Endothelial cell of umbilical vein (primary cell): ENCODE results near the gene GMCL2. TPM values are rescaled to one million over a fixed set of nuclear protein-coding genes. Genes with fewer than 3 reads are reported as not detected.

Experiments used
- BruUV-seq: library from RNA; stranded (reverse); fragments of 400-500 nt; replicated peaks from 2 replicates; lab custom pipeline; 2021; lab: Mats Ljungman, UMichigan
- CTCF ChIA-PET: fragments of 300-600, 350-600 bp; sonication (Branson Sonifier 250); formaldehyde crosslinking; loops from one replicate; lab custom pipeline; 2021; ENCODE audit warnings: antibody characterized with exemption, inconsistent platforms; lab: Charles Lee
- POLR2A ChIA-PET: fragments of 300-600, 350-600 bp; sonication (Branson Sonifier 250); formaldehyde crosslinking; loops from one replicate; lab custom pipeline; 2021; ENCODE audit warnings: antibody characterized with exemption, inconsistent platforms; lab: Charles Lee
- DNase-seq: peaks from one replicate; pipeline ENCODE4 v3.0.0-alpha.2; 2011; ENCODE audit warnings: low read depth, low spot score
- FAIRE-seq: peaks from 2 replicates; lab custom pipeline; 2011; peaks lifted over from hg19 to GRCh38; lab: Jason Lieb, UNC
- H2AFZ ChIP-seq: 2 replicates; pipeline ENCODE4 v1.6.0; 2012; ENCODE audit warnings: low read depth, low read length, control low read depth, inconsistent platforms
- H3K27ac ChIP-seq: 2 replicates; pipeline ENCODE4 v1.5.1; 2011; ENCODE audit warnings: low read depth, mild to moderate bottlenecking, control low read depth, low read length, moderate library complexity; ENCODE audit not compliant: insufficient read depth
- H3K27me3 ChIP-seq, 2 experiments: 2 replicates each; pipeline versions ENCODE4 v1.6.0 to v1.6.1; 2011; ENCODE audit warnings: low read length in 2 of 2, mixed read lengths in 1 of 2; ENCODE audit not compliant: control insufficient read depth in 2 of 2, insufficient read depth in 2 of 2
- H3K36me3 ChIP-seq, 2 experiments: 2 replicates in 1 of 2; 3 replicates in 1 of 2; pipeline ENCODE4 v1.5.1; 2011; ENCODE audit warnings: low read length in 2 of 2, mild to moderate bottlenecking in 1 of 2, moderate library complexity in 1 of 2; ENCODE audit not compliant: control insufficient read depth in 2 of 2, insufficient read depth in 2 of 2; ENCODE audit errors: extremely low read depth in 1 of 2
- H3K4me1 ChIP-seq: 3 replicates; pipeline ENCODE4 v1.5.1; 2011; ENCODE audit warnings: mild to moderate bottlenecking, low read length; ENCODE audit not compliant: control insufficient read depth, insufficient read depth; ENCODE audit errors: extremely low read depth
- H3K4me2 ChIP-seq: 2 replicates; pipeline ENCODE4 v1.6.1; 2011; ENCODE audit warnings: low read length, control low read depth, mixed read lengths; ENCODE audit not compliant: insufficient read depth
- H3K4me3 ChIP-seq, 3 experiments: fragments of 200-600 bp in 1 of 3; sonication (generic), shearing (Covaris generic) in 1 of 3; replicated peaks in 1 of 3; 2 replicates each; pipeline ENCODE4 v1.5.1; 2011 to 2016; ENCODE audit warnings: control low read depth in 3 of 3, low read length in 3 of 3, mild to moderate bottlenecking in 2 of 3, inconsistent platforms in 1 of 3, low read depth in 1 of 3, moderate library complexity in 1 of 3; ENCODE audit not compliant: insufficient read depth in 1 of 3
- H3K79me2 ChIP-seq: 2 replicates; pipeline ENCODE4 v1.6.0; 2012; ENCODE audit warnings: low read length, inconsistent platforms; ENCODE audit not compliant: control insufficient read depth, insufficient read depth
- H3K9ac ChIP-seq: replicated peaks from 2 replicates; pipeline ENCODE3; 2011; ENCODE audit warnings: low read length, control low read depth; ENCODE audit not compliant: insufficient read depth; ENCODE audit errors: extremely low read depth
- H3K9me1 ChIP-seq: replicated peaks from 3 replicates; pipeline ENCODE4 v1.6.0; 2011; ENCODE audit warnings: mild to moderate bottlenecking, low read length; ENCODE audit not compliant: control insufficient read depth, insufficient read depth; ENCODE audit errors: extremely low read depth
- H3K9me3 ChIP-seq: replicated peaks from 2 replicates; pipeline ENCODE4 v1.5.1; 2012; ENCODE audit warnings: low read length, inconsistent platforms; ENCODE audit not compliant: control insufficient read depth, insufficient read depth
- H4K20me1 ChIP-seq: replicated peaks from 2 replicates; pipeline ENCODE3; 2011; ENCODE audit warnings: mild to moderate bottlenecking, low read length; ENCODE audit not compliant: control insufficient read depth, insufficient read depth; ENCODE audit errors: extremely low read depth
- EZH2 ChIP-seq: IDR thresholded peaks from 2 replicates; pipeline ENCODE4 v1.6.1; 2012; ENCODE audit warnings: borderline replicate concordance, low read depth, mild to moderate bottlenecking, moderate library complexity, low read length, inconsistent platforms; ENCODE audit not compliant: severe bottlenecking
- FOS ChIP-seq: IDR thresholded peaks from 2 replicates; pipeline ENCODE4 v1.6.1; 2011; ENCODE audit warnings: mild to moderate bottlenecking, low read length, moderate library complexity, borderline replicate concordance; ENCODE audit not compliant: insufficient read depth
- GATA2 ChIP-seq: IDR thresholded peaks from 2 replicates; pipeline ENCODE4 v1.7.0; 2011; ENCODE audit warnings: low read depth, mild to moderate bottlenecking, moderate library complexity, mixed read lengths, low read length; ENCODE audit not compliant: insufficient read length, insufficient read depth
- JUN ChIP-seq: IDR thresholded peaks from 2 replicates; pipeline ENCODE4 v1.6.1; 2011; ENCODE audit warnings: borderline replicate concordance, low read depth; ENCODE audit not compliant: insufficient read length, insufficient read depth
- MYC ChIP-seq: IDR thresholded peaks from one replicate; pipeline ENCODE4 v1.6.1; 2011; ENCODE audit warnings: mild to moderate bottlenecking, low read depth, low read length
- POLR2A ChIP-seq: IDR thresholded peaks from 2 replicates; pipeline ENCODE4 v1.6.1; 2012; ENCODE audit warnings: low read depth, mild to moderate bottlenecking, control low read depth, low read length
- POLR2AphosphoS5 ChIP-seq: IDR thresholded peaks from 2 replicates; pipeline ENCODE4 v1.6.1; 2012; ENCODE audit warnings: low read depth, mild to moderate bottlenecking, control low read depth, low read length, moderate library complexity; ENCODE audit not compliant: insufficient read depth
- dilution Hi-C: fragments of 300-500 bp; cut with MboI; formaldehyde crosslinking; loops from one replicate; pipeline ENCODE4 v1.15.0; 2019; ENCODE audit warnings: low sequenced_read_pairs; ENCODE audit not compliant: extremely low pct_ligation_motif_present
- intact Hi-C: fragments of 100-400 bp; cut with micrococcal nuclease; formaldehyde crosslinking; loops from one replicate; pipeline ENCODE4 v1.10.0; 2022
- polyA plus RNA-seq, 4 experiments: library from polyadenylated mRNA; depleted of rRNA in 3 of 4; stranded (reverse) in 3 of 4; unstranded in 1 of 4; fragments of >200 nt; gene quantifications; 2 replicates each; pipeline versions ENCODE4 v1.2.1 to v1.2.3, GENCODE V29; 2011 to 2012; ENCODE audit warnings: missing spikeins in 1 of 4
- total RNA-seq: library from RNA; stranded (reverse); gene quantifications from 2 replicates; pipeline ENCODE4 v1.2.3, GENCODE V29; 2021
- TF ChIP-seq, protein P1 (sequence below), 2 donors: IDR thresholded peaks; 1 replicate in 1 of 2; 2 replicates in 1 of 2; pipeline ENCODE4 v1.5.1; 2011; ENCODE audit warnings: low read length in 2 of 2, mild to moderate bottlenecking in 2 of 2, moderate library complexity in 2 of 2, control low read depth in 1 of 2, inconsistent platforms in 1 of 2, low read depth in 1 of 2; ENCODE audit not compliant: insufficient read depth in 1 of 2; ENCODE audit errors: extremely low read depth in 1 of 2
- TF ChIP-seq, protein P2 (sequence below): IDR thresholded peaks from 2 replicates; pipeline ENCODE4 v1.6.1; 2011; ENCODE audit not compliant: insufficient read depth, insufficient read length

Gene GMCL2
- total and polyA plus RNA-seq, 2 donors (not counting 3 experiments of a cell fraction or from before 2014, with no cell fraction given) = not detected

DNA sequence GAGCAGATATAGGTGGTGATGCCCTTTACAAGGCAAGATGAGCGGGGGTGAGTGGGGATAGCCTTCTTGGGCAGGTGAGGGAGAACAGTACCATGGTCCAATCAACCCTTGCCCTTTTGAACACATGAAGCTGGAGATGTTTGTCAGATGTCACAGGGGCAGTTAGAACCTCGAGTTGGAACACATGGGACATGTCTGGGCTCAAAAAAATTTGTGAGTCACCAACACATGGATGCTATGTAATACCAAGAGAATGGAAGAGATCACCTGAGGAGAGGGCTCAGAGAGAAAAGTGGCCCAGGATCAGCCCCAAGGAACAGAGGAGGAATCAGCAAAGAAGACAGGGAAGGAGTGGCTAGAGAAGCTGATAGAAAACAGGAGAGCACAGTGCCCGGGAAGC lies 40.8 kb upstream of the GMCL2 start:
- no peak for DNase-seq
- TF ChIP-seq GATA2 = no peak
- TF ChIP-seq POLR2AphosphoS5 = no peak
- TF ChIP-seq, protein P1, sequence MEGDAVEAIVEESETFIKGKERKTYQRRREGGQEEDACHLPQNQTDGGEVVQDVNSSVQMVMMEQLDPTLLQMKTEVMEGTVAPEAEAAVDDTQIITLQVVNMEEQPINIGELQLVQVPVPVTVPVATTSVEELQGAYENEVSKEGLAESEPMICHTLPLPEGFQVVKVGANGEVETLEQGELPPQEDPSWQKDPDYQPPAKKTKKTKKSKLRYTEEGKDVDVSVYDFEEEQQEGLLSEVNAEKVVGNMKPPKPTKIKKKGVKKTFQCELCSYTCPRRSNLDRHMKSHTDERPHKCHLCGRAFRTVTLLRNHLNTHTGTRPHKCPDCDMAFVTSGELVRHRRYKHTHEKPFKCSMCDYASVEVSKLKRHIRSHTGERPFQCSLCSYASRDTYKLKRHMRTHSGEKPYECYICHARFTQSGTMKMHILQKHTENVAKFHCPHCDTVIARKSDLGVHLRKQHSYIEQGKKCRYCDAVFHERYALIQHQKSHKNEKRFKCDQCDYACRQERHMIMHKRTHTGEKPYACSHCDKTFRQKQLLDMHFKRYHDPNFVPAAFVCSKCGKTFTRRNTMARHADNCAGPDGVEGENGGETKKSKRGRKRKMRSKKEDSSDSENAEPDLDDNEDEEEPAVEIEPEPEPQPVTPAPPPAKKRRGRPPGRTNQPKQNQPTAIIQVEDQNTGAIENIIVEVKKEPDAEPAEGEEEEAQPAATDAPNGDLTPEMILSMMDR (IDR thresholded peaks at IDR 0.05; ENCODE audit: extremely low read depth in 1 of 2, insufficient read depth in 1 of 2, low read depth in 1 of 2, low read length in 2 of 2) = no peak
- no peak for TF ChIP-seq POLR2A
- TF ChIP-seq, protein P2, sequence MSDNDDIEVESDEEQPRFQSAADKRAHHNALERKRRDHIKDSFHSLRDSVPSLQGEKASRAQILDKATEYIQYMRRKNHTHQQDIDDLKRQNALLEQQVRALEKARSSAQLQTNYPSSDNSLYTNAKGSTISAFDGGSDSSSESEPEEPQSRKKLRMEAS = no peak
- TF ChIP-seq JUN = no peak
- TF ChIP-seq FOS = no peak
- no peak for TF ChIP-seq EZH2
- TF ChIP-seq MYC = no peak
- FAIRE-seq = no peak
- Histone ChIP-seq H2AFZ (no peak overlapping the region), H3K36me3 (peaks cover 8 to 17% of the 10 kb centered on the region in 2 experiments), H3K4me1 (peaks cover 16% of the 10 kb centered on the region), H4K20me1 (no peaks in the 10 kb centered on the region), H3K27ac (no peak overlapping the region), H3K9me1 (no peaks in the 10 kb centered on the region), H3K9ac (no peak overlapping the region), H3K4me2 (no peak overlapping the region), H3K79me2 (peaks cover 33% of the 10 kb centered on the region), H3K27me3 (no peaks in the 10 kb centered on the region), H3K9me3 (no peaks in the 10 kb centered on the region), H3K4me3 (no peak overlapping the region)
- dilution Hi-C loops = no loop called here
- ChIA-PET POLR2A (interaction anchor here (0.6 to 0.7 kb wide), 2 partner anchors 10 to 398 kb away, joined by 3 to 6 read pairs; no protein-coding TSS in a partner anchor), CTCF (no interaction called here)
- BruUV-seq = no TSS peak
- intact Hi-C loops = no loop called here
